HepG2 (cell line): ENCODE results near the gene NSF. TPM values are rescaled to one million over a fixed set of nuclear protein-coding genes. Genes with fewer than 3 reads are reported as not detected.

Source experiments
- BORCS8-MEF2B ChIP-seq: sonication (generic); formaldehyde crosslinking; IDR thresholded peaks from 2 replicates; pipeline ENCODE4 v1.8.0; 2022; ENCODE audit warnings: mild to moderate bottlenecking, missing genetic modification reagents
- ERF ChIP-seq: IDR thresholded peaks from 2 replicates; pipeline ENCODE4 v1.6.1; 2018; ENCODE audit warnings: missing biosample characterization, missing genetic modification reagents
- HNF4A ChIP-seq: sonication (generic); formaldehyde crosslinking; IDR thresholded peaks from 2 replicates; pipeline ENCODE4 v1.4.0; 2020; ENCODE audit warnings: missing genetic modification reagents
- HNRNPK ChIP-seq: fragments of 200-400 bp; formaldehyde crosslinking; IDR thresholded peaks from 2 replicates; pipeline ENCODE4 v1.6.1; 2018; ENCODE audit warnings: low read length, low read depth, moderate library complexity, mild to moderate bottlenecking; ENCODE audit not compliant: poor library complexity, severe bottlenecking
- HOXD1 ChIP-seq: sonication (generic); formaldehyde crosslinking; IDR thresholded peaks from 2 replicates; pipeline ENCODE4 v1.5.0; 2020; ENCODE audit warnings: missing genetic modification reagents
- ISX ChIP-seq: sonication (generic); formaldehyde crosslinking; conservative IDR thresholded peaks from 2 replicates; pipeline ENCODE4 v1.5.0; 2020; ENCODE audit warnings: missing genetic modification reagents
- MAX ChIP-seq: IDR thresholded peaks from 2 replicates; pipeline ENCODE4 v1.6.1; 2012; ENCODE audit warnings: inconsistent platforms
- MEIS2 ChIP-seq: sonication (generic); formaldehyde crosslinking; IDR thresholded peaks from 2 replicates; pipeline ENCODE4 v1.9.0; 2021; ENCODE audit warnings: mild to moderate bottlenecking, missing genetic modification reagents
- MLXIP ChIP-seq: sonication (generic); formaldehyde crosslinking; IDR thresholded peaks from 2 replicates; pipeline ENCODE4 v1.9.0; 2021; ENCODE audit warnings: missing genetic modification reagents, borderline replicate concordance
- PHF8 ChIP-seq: sonication (generic); formaldehyde crosslinking; IDR thresholded peaks from 2 replicates; pipeline ENCODE4 v1.5.0; 2020; ENCODE audit warnings: missing genetic modification reagents
- POGK ChIP-seq: sonication (generic); formaldehyde crosslinking; conservative IDR thresholded peaks from 2 replicates; pipeline ENCODE4 v1.8.0; 2022; ENCODE audit warnings: mild to moderate bottlenecking, moderate library complexity, missing genetic modification reagents
- POLR2G ChIP-seq: fragments of 200-400 bp; formaldehyde crosslinking; IDR thresholded peaks from 2 replicates; pipeline ENCODE4 v1.6.1; 2018; ENCODE audit warnings: mild to moderate bottlenecking, low read depth, low read length, moderate library complexity
- REXO4 ChIP-seq: sonication (generic); formaldehyde crosslinking; IDR thresholded peaks from 2 replicates; pipeline ENCODE4 v1.8.0; 2022; ENCODE audit warnings: missing genetic modification reagents, mild to moderate bottlenecking, borderline replicate concordance
- TAF1 ChIP-seq: sonication (generic); formaldehyde crosslinking; IDR thresholded peaks from 2 replicates; pipeline ENCODE4 v1.4.0; 2020; ENCODE audit warnings: missing genetic modification reagents
- TOPORS ChIP-seq: sonication (generic); formaldehyde crosslinking; IDR thresholded peaks from 2 replicates; pipeline ENCODE4 v1.8.0; 2023; ENCODE audit warnings: mild to moderate bottlenecking, missing genetic modification reagents
- ZBTB42 ChIP-seq: sonication (generic); formaldehyde crosslinking; IDR thresholded peaks from 2 replicates; pipeline ENCODE4 v1.5.0; 2020; ENCODE audit warnings: mild to moderate bottlenecking, missing genetic modification reagents
- ZNF430 ChIP-seq: sonication (generic); formaldehyde crosslinking; IDR thresholded peaks from 2 replicates; pipeline ENCODE4 v1.9.0; 2021; ENCODE audit warnings: mild to moderate bottlenecking, missing genetic modification reagents
- ZNF451 ChIP-seq: sonication (generic); formaldehyde crosslinking; IDR thresholded peaks from 2 replicates; pipeline ENCODE4 v1.5.0; 2020; ENCODE audit warnings: mild to moderate bottlenecking, missing genetic modification reagents
- ZNF678 ChIP-seq: sonication (generic); formaldehyde crosslinking; IDR thresholded peaks from 2 replicates; pipeline ENCODE4 v1.4.0; 2020; ENCODE audit warnings: mild to moderate bottlenecking, missing genetic modification reagents
- ZNF687 ChIP-seq: sonication (generic); formaldehyde crosslinking; IDR thresholded peaks from 2 replicates; pipeline ENCODE4 v1.5.1; 2020; ENCODE audit warnings: mild to moderate bottlenecking, missing genetic modification reagents, moderate library complexity
- ZNF75D ChIP-seq: sonication (generic); formaldehyde crosslinking; IDR thresholded peaks from 2 replicates; pipeline ENCODE4 v1.8.1; 2023; ENCODE audit warnings: missing genetic modification reagents, mild to moderate bottlenecking, borderline replicate concordance
- polyA plus RNA-seq, 8 experiments: library from polyadenylated mRNA; depleted of rRNA in 3 of 8; stranded (reverse) in 7 of 8; unstranded in 1 of 8; fragments of >200 nt; fragmentation: Illumina TruSeq in 4 of 8; extraction: Trizol in 4 of 8; gene quantifications; 2 replicates each; pipeline versions ENCODE4 v1.2.1 to v1.2.3, GENCODE V29; 2011 to 2016; ENCODE audit warnings: low read depth in 4 of 8, missing spikeins in 1 of 8, mixed read lengths in 1 of 8; ENCODE audit not compliant: insufficient read depth in 1 of 8
- total RNA-seq, 5 experiments: library from RNA; depleted of rRNA; stranded (reverse); fragments of >200 nt; fragmentation: Illumina TruSeq; extraction: Trizol; gene quantifications; 2 replicates each; pipeline ENCODE4 v1.2.3, GENCODE V29; 2016; ENCODE audit warnings: low read depth in 1 of 5

Gene NSF
- total and polyA plus RNA-seq, 2 of the 13 experiments (the other 11 are each of a cell fraction or from before 2014, with no cell fraction given), result 21.9 to 37.8 TPM

GRCh38 chr17:46770818-46771560, 180.5 kb downstream of the NSF start (continued):
- TF ChIP-seq MLXIP, result peak; percentile 87; the same call in 1 of the 2 replicates
- peak; percentile 55 for TF ChIP-seq TAF1 (CRISPR knock-in tag)
- peak; percentile 13; the same call in 1 of the 2 replicates for TF ChIP-seq POGK (CRISPR knock-in tag)
- no peak for TF ChIP-seq REXO4 (CRISPR knock-in tag)
- no peak for TF ChIP-seq ZNF678
- TF ChIP-seq ZNF75D (CRISPR knock-in tag), result no peak
- TF ChIP-seq TOPORS, result peak; percentile 75; the same call in 1 of the 2 replicates
- TF ChIP-seq POLR2G, result peak; percentile 86
- peak; percentile 54; the same call in 1 of the 2 replicates for TF ChIP-seq ERF (CRISPR knock-in tag)
- TF ChIP-seq HNF4A (CRISPR knock-in tag), result peak; percentile 22; the same call in 1 of the 2 replicates
- peak; percentile 50 for TF ChIP-seq MAX
- peak; percentile 80 for TF ChIP-seq BORCS8-MEF2B (CRISPR knock-in tag)
- peak; percentile 68; the same call in 1 of the 2 replicates for TF ChIP-seq MEIS2 (CRISPR knock-in tag)
- peak; percentile 67; the same call in 1 of the 2 replicates for TF ChIP-seq ZNF451 (CRISPR knock-in tag)
- TF ChIP-seq HNRNPK, result peak; percentile 60
- TF ChIP-seq ZBTB42 (CRISPR knock-in tag), result peak; percentile 82
- peak; percentile 64; the same call in 1 of the 2 replicates for TF ChIP-seq HOXD1 (CRISPR knock-in tag)
- peak; percentile 92 for TF ChIP-seq ZNF687
- peak; percentile 70 for TF ChIP-seq PHF8 (CRISPR knock-in tag)
- peak; percentile 52; the same call in 1 of the 2 replicates for TF ChIP-seq ZNF430 (CRISPR knock-in tag)
- TF ChIP-seq ISX (CRISPR knock-in tag), result peak; percentile 70; the same call in 1 of the 2 replicates
